GM21423 (cell line): ENCODE measurements around the gene RD3L.
"Not testable (repeated sequence)": the region's sequence is repeated elsewhere in the genome, so short reads cannot be mapped to it uniquely, and the experiment has no call there.

Experiments
- ATAC-seq: cut with Tn5 transposase; IDR thresholded peaks from one replicate; pipeline ENCODE4 v1.9.1; 2021; ENCODE audit warnings: mild to moderate bottlenecking, moderate library complexity; ENCODE audit not compliant: unreplicated experiment

The RD3L gene

DNA sequence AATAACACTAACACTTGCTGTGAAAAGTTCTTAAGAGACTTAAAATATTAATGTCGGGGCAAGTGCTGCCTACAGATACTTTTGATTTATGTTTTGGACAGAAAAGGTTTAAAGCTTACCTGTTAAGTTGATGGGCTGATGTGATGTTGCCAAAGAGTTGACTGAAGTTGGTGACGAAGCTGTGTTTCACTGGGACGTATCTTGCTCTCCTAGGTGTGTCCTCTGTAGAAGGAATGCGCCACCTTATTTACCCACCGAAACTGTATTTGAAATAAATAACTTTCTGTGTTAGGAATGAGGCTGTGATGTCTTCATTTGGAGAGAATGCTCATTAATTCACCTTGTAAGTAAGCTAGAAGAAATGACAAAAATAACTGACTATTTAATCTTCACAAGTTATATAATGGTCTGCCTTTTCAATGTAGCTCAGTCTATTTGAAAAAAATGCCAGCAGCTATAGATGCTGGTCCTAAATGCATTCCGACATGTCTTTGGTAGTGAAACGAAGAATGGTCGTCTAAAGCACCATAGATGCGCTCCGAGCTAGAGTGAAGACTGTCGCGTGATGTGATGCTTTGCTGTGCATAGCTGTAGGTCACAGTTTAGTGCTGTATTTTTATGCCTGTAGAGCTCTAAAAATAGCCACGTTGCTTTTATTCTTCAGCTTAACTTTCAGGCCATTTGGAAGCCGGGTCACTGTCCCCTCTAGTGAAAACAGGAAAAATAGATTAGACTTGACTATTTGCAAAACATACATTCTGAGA lies at the start of gene RD3L:
TSS of gene RD3L (minus strand) at position 557 of the 764 bp plus-strand sequence. CDS start 834 bp downstream, outside the sequence.
- ATAC-seq = no peak

DNA sequence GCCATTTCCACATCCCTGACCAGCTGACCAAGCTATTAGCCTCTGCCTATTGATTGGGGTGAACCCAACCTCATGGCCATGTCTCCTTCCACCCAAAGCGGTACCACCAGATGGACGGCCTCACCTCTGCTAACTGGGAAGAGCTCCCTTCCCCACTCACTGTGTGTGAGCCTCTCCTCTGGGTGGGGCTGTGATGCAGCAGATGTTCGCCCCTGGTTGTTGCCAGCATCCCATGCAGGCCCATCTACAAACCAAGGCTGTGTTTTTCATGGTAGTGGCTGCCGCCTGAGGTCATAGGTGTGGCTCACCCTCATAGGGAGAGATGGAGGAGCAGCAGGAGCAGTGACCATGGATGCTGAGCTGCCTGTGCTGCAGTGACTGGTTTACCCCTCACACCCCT lies 47.6 kb upstream of the RD3L start:
- no peak for ATAC-seq

DNA sequence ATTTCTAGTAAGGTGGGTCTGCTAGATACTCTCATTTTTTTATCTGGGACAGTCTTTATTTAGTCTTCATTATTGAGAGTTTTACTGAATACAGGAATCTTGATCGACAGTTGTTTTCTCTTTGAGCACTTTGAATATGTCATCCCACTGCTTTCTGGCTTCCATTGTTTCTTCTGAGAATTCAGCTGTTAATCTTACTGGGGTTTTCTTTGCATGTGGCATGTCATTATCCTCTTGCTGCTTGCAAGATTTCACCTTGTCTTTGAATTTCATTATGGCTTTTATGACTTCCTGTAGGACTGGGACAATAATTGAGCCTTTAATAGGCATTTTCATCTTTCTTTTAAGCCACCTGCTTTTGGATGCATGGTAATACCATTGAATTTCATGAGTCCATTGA lies 46.7 kb upstream of the RD3L start:
- no peak for ATAC-seq

DNA sequence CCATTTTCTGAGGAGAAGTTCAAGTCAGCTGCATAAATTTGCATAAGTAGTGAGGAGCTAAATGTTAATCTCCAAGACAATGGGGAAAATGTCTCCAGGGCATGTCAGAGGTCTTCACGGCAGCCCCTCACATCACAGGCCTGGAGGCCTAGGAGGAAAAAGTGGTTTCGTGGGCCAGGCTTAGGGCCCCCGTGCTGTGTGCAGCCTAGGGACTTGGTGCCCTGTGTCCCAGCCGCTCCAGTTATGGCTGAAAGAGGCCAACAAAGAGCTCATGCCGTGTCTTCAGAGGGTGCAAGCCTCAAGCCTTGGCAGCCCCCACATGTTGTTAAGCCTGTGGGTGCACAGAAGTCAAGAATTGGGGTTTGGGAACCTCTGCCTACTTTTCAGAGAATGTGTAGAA lies 41.9 kb upstream of the RD3L start:
- ATAC-seq = no peak

DNA sequence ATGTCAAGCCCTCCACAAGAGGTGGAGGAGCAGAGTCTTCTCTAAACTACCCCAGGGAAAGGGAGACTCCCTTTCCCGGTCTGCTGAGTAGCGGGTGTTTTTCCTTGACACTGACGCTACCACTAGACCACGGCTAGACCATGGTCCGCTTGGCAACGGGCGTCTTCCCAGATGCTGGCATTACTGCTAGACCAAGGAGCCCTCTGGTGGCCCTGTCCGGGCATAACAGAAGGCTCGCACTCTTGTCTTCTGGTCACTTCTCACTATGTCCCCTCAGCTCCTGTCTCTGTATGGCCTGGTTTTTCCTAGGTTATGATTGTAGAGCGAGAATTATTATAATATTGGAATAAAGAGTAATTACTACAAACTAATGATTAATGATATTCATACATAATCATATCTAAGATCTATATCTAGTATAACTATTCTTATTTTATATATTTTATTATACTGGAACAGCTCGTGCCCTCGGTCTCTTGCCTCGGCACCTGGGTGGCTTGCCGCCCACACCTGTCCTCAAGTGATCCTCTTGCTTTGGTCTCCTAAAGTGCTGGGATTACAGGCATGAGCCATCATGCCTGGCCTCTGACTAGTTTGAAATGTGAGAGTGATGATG lies 38.4 kb upstream of the RD3L start:
- ATAC-seq = not testable (repeated sequence)

DNA sequence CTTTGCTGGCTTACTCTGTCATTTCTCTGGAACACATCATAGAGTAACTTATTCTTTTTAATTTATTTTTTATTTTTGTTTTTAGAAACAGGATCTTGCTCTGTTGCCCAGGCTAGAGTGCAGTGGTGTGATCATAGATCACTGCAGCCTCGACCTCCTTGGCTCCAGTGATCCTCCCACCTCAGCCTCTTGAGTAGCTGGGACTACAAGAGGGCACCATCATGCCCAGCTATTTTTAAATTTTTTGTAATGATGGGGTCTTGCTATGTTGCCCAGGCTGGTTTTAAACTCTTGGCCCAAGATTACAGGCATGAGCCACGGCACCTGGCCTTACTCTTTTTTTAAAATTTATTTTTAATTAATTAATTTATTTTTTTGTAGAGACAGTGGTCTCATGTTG lies 32.2 kb upstream of the RD3L start:
- no peak for ATAC-seq

DNA sequence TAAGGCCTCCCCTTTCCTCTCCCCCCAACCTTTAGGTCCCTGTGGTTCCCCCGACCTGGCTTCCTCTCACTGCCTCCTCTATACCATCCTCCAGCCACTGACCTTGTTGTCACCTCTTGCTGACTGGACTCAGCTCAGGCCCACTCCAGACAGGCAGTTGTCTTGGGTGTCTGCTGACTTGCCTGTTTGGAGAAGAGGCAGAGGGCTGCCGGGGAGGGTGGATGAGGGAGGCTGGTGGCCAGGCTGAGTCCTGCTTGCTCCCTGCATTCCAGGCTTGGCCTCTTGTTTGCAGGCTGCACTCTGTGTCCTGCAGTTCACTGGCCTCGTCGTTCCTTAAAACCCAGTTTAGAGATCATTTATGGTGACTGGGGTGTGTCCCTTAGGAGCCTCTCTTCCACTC lies 31.0 kb upstream of the RD3L start:
- ATAC-seq = no peak

DNA sequence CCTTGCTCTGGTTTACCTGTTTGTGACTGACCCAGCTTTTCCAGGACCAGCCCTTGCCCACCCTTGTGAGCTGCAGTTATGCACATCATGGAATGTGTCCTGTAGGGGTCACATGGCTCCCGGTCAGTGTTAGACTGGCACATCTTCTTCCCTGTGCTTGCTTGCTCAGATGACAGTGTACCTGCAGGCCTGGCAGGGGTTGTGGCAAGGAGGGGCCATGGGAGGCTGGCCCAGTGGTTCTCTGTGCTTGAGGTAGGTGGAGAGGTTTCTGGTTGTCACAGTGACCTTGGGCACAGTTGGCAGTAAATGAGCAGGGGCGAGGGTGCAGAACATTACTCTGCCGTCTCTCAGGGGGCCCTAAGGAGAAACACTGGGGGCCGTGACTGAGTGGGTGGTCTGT lies 27.6 kb upstream of the RD3L start:
- ATAC-seq = no peak

DNA sequence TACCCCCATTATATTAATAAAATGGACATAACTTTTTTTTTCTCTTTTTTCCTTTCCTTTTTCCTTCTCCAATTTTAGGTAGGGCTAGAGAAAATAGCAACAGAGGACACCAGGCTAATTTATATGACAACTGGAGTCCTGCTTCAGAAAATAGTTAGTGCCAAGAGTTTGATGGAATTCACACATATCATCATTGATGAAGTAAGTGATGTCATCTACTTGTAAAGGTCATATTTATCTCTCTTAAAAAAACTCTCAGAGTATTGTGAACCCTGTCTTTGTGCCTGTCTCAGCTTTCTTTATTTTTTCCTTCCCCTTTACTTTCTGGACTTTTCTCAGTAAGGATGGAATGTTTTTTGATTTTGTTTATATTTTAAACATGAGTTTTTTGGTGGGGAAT lies 24.3 kb upstream of the RD3L start:
- ATAC-seq = no peak

DNA sequence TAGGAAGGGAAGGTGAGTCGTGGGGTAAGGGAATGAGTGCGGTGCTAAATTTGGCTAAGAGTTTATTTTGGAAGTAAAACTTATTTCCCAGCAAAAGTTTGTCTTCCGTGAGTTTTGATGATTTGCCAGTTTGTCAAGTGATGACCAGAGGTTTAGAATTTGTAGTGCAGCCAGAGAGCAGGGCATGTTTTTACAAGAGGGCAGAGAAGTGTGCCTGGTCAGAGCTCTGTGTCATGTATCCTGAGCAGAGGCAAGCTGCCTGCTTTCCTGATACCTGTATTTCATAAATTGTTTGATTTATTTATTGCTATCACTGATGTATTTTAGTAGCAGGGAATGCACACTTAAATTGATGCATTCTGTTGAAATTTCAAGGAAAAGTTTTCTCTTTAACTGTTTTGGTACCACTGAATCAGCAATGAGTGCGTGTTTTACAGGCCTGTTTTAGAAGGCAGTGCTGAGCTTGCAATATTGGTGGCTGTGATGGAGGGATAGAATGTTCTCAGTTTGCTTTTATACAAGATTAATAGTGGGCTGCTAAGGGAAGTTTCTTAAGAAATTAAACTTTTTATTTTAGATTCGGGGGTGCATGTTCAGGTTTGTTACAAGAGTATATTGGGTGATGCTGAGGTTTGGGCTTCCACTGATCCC lies 19.7 kb upstream of the RD3L start:
- no peak for ATAC-seq

DNA sequence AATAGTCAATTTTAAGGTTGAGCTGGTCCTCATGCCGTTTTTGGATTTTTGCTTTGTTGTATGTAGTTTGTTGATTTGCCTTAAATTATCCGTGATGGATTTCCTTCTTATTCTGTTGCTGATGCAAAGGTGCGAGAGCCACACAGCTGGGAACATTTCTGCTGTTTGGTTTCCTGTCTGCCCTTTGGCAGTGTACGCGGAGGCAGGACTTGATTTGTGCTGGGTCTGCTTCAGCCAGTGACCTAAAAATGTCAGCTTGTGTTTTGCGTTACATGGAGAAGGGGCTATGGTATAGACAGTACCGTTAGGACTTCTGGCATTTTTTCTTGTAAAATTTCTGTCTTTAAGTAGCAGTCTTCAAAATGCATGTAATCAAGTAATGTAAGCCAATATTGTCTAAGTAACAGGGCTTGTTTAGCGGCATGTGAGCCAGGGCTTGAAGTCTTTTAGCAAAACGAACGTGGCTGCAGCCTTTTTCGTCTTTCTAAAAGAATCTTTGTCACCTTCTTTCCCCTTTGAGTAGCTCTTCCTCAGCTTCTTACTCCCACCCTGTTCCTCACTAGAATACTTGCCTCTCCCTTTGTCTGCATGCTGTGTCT lies 18.2 kb upstream of the RD3L start:
- ATAC-seq = no peak

DNA sequence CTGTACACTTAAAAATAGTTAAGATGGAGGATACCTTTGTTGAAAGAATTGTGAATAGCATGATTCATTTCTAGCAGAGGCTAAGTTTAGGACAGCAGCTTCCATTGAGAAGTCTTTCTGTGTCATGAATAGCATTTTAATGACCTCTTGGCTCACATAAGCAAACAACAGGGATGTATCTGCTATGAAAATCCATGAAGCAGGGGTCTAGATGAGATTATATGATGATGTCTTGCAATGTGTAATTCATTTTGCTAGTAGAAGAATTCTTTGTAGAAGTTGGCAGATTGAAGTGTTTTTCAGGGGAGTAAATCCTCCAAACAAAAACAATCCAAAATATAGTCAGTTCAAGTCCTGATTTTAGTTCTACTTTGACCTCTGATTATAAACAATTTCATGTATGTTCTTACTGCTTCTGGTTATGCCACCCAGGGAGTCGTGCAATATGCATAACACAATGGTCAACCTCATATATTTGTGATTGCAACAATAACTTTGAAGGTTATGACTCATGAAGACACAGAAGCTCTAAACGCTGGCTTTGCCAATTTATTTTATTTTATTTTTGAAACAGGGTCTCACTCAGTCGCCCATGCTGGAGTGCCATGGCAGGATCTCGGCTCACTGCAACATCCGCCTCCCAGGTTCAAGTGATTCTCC lies 6.9 kb upstream of the RD3L start:
- no peak for ATAC-seq

DNA sequence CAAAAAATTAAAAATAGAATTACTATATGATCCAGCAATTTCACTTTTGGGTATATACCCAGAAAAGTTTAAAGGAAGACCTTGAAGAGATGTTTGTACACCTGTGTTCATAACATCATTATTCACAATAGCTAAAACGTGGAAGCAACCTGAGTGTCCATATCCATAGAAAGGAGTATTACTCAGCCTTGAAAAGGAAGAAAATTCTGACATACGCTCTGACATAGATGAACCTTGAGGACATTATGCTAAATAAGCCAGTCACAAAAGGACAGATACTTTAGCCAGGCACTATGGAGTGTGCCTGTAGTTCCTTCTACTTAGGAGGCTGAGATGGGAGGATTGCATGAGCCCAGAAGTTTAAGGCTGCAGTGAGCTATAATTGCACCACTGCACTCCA lies 6.1 kb upstream of the RD3L start:
- no peak for ATAC-seq

DNA sequence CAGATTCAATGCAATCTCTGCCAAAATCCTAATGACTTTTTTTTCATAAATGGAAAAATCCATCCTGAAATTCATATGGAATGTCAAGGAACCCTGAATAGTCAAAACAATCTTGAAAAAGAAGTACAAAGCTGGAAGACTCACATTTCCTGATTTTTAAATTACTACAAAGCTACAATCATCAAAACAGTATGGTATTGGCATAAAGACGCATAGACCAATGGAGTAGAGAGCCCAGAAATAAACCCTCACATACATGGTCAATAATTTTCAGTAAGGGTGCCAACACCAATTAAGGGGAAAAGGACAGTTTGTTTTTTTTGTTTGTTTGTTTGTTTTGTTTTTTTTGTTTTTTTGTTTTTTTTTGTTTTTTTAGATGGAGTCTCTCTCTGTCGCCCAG lies 4.6 kb upstream of the RD3L start:
- no peak for ATAC-seq

DNA sequence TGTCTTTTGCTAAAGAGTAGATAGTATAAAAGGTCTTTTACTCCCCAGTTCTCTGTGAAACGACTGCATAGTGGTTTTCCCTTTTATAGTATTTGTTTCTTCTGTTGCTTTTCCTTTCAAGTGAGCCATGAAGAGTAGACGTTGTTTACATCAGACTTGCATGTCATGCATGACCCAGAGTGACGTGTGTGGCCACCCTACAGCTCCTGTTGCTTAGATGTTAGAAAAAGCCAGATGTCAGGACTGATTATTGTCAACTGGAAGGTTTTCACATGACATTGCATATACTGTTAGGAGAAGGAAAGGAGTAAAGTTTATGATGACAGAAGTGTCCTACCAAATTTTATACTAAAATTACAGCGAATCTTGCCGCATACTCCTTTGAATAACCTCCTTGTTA lies 1.3 kb upstream of the RD3L start:
- ATAC-seq = no peak

DNA sequence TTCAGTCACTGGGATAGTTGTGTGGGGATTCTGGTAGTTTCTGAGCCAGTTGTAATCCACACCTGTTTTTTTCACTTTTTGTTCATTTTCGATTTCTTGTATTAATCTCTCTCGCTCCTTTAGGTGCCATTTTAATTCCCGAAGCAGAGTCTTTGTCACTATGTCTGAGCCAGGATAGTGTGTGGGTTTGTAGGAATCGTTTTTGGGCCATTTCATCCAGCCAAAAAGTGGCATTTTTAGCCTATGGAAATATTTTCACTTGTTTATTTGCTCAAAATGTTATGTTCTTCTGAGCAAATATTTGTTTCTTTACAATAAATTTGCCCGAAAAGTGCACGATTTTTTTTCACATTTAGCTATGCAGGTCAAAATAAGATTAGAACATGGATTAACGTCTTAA lies 867 bp downstream of the RD3L start:
- ATAC-seq = no peak

DNA sequence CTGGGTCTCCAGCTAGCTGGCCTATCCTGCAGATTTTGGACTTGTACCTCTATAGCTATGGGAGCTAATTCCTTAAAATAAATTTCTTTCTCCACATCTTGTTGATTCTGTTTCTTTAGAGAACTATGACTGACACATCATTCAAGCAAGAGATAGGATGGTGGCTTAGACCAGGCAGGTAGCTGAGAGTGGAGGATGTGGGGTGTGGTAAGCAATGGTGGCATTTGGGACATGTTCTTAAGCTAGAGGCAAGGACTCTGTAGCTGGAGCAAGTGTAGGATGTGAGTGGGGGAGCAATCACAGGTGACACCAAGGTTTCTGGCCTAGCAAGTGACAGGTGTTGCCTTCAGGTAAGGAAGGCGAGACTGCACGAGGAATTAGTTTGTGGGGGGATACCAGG lies 7.2 kb downstream of the RD3L start:
- ATAC-seq = no peak

DNA sequence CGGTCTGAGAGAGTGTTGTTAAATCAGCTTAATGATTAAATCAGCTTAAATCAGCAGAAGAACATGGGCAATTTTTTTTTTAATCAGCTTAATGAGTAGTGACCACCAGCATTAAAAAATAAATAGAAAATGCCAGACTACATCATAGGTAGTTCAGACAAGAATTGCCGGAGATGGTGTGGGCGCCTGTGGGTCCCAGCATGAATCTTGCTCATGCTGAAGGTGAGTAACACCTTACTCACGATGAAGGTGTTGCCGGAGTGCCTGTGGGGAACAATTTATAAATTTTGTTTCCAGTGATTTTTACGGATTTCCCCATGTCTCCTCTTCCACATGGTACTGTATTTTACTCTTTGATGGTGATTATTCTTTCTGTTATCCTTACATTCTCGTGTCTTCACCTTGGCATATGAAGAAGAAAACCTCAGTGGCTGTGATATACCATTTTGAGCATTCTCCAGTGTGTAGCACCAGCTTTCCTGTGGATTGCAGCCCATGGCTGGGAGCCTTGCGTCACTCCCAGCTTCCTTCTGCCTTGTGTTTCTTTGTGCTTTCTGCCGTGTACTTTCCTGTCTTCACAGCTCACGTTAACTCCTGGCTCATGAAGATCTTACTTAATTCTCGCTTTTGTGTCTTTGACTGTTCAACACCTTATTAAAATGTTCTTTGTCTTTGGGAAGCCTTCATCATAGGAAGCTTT lies 9.4 kb downstream of the RD3L start:
- ATAC-seq = no peak

DNA sequence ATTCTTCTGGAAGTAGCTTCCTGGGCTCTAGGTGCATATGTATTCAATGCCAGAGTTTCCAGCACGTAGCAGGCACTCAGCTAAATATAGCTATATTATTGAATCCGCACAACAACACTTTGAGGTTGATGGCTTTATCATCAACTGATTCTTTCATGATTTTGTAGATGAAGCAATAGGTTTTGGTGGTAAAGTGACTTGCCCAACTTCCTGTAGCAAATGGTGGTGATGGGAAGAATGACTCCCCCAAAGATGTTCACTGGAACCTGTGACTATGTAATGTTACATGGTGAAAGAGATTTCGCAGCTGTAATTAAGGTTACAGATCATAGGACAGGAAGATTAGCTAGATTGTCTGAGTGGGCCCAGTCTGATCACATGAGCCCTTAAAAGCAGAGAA lies 10.9 kb downstream of the RD3L start:
- no peak for ATAC-seq

DNA sequence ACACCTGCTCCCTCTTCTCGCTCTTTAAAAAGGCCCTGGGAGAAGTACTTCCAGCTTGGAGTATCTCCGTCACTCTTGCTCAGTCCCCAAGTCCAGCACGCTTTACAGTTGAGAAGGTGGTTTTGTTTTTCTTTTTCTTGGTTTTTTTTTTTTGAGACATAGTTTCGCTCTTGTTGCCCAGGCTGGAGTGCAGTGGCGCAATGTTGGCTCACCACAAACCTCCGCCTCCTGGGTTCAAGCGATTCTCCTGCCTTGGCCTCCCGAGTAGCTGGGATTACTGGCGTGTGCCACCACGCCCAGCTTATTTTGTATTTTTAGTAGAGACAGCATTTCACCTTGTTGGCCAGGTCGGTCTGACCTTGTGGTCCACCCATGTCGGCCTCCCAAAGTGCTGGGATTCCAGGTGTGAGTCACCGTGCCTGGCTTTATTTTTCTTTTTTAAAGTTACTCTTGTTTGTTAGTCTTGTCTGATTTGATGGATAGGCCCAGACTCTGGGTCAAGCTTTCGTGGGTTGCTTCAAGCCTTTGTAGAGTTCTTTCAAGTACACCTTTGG lies 12.2 kb downstream of the RD3L start:
- ATAC-seq = no peak
